DND-41 (cell line): ENCODE measurements around the gene TSC22D1.

ENCODE experiments used
- EZH2 ChIP-seq: IDR thresholded peaks from 3 replicates; pipeline ENCODE4 v1.6.1; 2012; ENCODE audit warnings: borderline replicate concordance, low read depth, mild to moderate bottlenecking, moderate library complexity, low read length, inconsistent platforms; ENCODE audit not compliant: severe bottlenecking
- TF ChIP-seq, protein P1 (sequence below): IDR thresholded peaks from 2 replicates; pipeline ENCODE4 v1.5.1; 2012; ENCODE audit warnings: borderline replicate concordance, low read length, moderate library complexity, mild to moderate bottlenecking; ENCODE audit not compliant: poor library complexity, severe bottlenecking; ENCODE audit errors: extremely low read depth

DNA sequence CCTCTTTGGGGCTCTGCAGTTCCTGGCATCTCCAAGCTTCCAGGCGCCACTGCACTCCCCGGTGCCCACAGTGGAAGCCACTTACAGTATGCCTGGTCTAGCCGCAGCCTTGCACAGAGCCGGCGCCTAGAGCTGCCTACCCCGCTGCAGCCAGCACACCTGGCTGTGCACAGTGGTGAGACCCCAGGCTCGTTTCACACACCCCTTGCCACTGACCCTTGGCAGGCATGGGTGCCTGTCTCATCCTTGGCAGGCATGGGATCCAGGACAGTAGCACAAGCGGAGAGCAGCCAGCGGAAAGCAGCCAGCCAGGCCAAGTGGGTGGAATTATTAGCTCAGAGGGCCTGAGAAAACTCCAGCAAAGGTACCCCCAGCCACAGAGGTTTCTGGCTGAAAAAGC is 116.5 kb downstream of the TSC22D1 start:
- TF ChIP-seq, protein P1, sequence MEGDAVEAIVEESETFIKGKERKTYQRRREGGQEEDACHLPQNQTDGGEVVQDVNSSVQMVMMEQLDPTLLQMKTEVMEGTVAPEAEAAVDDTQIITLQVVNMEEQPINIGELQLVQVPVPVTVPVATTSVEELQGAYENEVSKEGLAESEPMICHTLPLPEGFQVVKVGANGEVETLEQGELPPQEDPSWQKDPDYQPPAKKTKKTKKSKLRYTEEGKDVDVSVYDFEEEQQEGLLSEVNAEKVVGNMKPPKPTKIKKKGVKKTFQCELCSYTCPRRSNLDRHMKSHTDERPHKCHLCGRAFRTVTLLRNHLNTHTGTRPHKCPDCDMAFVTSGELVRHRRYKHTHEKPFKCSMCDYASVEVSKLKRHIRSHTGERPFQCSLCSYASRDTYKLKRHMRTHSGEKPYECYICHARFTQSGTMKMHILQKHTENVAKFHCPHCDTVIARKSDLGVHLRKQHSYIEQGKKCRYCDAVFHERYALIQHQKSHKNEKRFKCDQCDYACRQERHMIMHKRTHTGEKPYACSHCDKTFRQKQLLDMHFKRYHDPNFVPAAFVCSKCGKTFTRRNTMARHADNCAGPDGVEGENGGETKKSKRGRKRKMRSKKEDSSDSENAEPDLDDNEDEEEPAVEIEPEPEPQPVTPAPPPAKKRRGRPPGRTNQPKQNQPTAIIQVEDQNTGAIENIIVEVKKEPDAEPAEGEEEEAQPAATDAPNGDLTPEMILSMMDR: no peak
- TF ChIP-seq EZH2: no peak
